Measurements from ENCODE around the gene SETD1A.
"Not testable (repeated sequence)": the region's sequence is repeated elsewhere in the genome, so short reads cannot be mapped to it uniquely, and the experiment has no call there.

Gene SETD1A

GRCh38 chr16:31009120-31009519 is 51.6 kb downstream of the SETD1A start:
- POLR2A ChIA-PET (ENCODE audit: low non-redundant PET): no interaction called here
- no peak for DNase-seq (ENCODE audit: low spot score)
- TF ChIP-seq CTCF (conservative IDR thresholded peaks at IDR 0.05; ENCODE audit: low read depth): no peak
- CTCF ChIA-PET: no interaction called here
- H3K27ac ChIP-seq: no peak overlapping the region

GRCh38 chr16:31009894-31010584 is 52.5 kb downstream of the SETD1A start:
- DNase-seq (ENCODE audit: low spot score): no peak
- H3K27ac ChIP-seq: no peak overlapping the region
- POLR2A ChIA-PET (ENCODE audit: low non-redundant PET): no interaction called here
- CTCF ChIA-PET: no interaction called here
- no peak for TF ChIP-seq CTCF (conservative IDR thresholded peaks at IDR 0.05; ENCODE audit: low read depth)

- no peak for DNase-seq (ENCODE audit: low spot score)
- TF ChIP-seq CTCF (conservative IDR thresholded peaks at IDR 0.05; ENCODE audit: low read depth): no peak
- H3K27ac ChIP-seq: no peak within 1 kb of the TSS
- ChIA-PET CTCF (no interaction called here), POLR2A (ENCODE audit: low non-redundant PET) (no interaction called here)
Observed at GRCh38 chr16:31010585-31011325, 53.2 kb downstream of the SETD1A start, which contains the start of gene STX1B. STX1B (minus strand) TSS chr16:31010638; CDS start chr16:31010396, 242 bp downstream.

GRCh38 chr16:31011815-31012214 is 54.3 kb downstream of the SETD1A start:
- DNase-seq (ENCODE audit: low spot score); H3K27ac ChIP-seq; POLR2A ChIA-PET (ENCODE audit: low non-redundant PET): not testable (repeated sequence)
- CTCF ChIA-PET: interaction anchor here (0.6 kb wide), 1 partner anchor 294 kb away, joined by 8 read pairs; no protein-coding TSS in a partner anchor

- CTCF ChIA-PET: interaction anchor here (0.5 kb wide), 1 partner anchor 412 kb away, joined by 4 read pairs; no protein-coding TSS in a partner anchor
- POLR2A ChIA-PET (ENCODE audit: low non-redundant PET): not testable (repeated sequence)
Observed at GRCh38 chr16:31013292-31013691, 55.7 kb downstream of the SETD1A start.

GRCh38 chr16:31016018-31016417 is 58.5 kb downstream of the SETD1A start:
- no peak overlapping the region for H3K27ac ChIP-seq
- no peak for TF ChIP-seq CTCF (conservative IDR thresholded peaks at IDR 0.05; ENCODE audit: low read depth)
- ChIA-PET CTCF (interaction anchor here (0.7 to 0.8 kb wide), 2 partner anchors 31 to 202 kb away, joined by 3 read pairs; partner anchors contain the start of gene HSD3B7), POLR2A (ENCODE audit: low non-redundant PET) (no interaction called here)
- no peak for DNase-seq (ENCODE audit: low spot score)

More at GRCh38 chr16:31013292-31013691, 55.7 kb downstream of the SETD1A start:
- not testable (repeated sequence) for DNase-seq (ENCODE audit: low spot score); H3K27ac ChIP-seq

GRCh38 chr16:31017756-31018155 is 60.2 kb downstream of the SETD1A start:
- CTCF ChIA-PET; POLR2A ChIA-PET (ENCODE audit: low non-redundant PET); DNase-seq (ENCODE audit: low spot score); H3K27ac ChIP-seq: not testable (repeated sequence)

GRCh38 chr16:31020536-31020935 is 63.0 kb downstream of the SETD1A start:
- H3K27ac ChIP-seq: no peak overlapping the region
- POLR2A ChIA-PET (ENCODE audit: low non-redundant PET): no interaction called here
- no peak for TF ChIP-seq CTCF (conservative IDR thresholded peaks at IDR 0.05; ENCODE audit: low read depth)
- CTCF ChIA-PET: no interaction called here
- DNase-seq (ENCODE audit: low spot score): no peak
